Thyroid gland (tissue), 4 donors: ENCODE results near the gene THRSP.

Source experiments
- POLR2A ChIP-seq, 2 donors: fragments of 450-650 bp; IDR thresholded peaks; one replicate each; pipeline ENCODE4 v1.6.1; 2017; ENCODE audit warnings: antibody characterized with exemption in 2 of 2, mild to moderate bottlenecking in 2 of 2, moderate library complexity in 1 of 2
- TF ChIP-seq, protein P1 (sequence below), 6 experiments: fragments of 200-600 bp in 3 of 6; fragments of 450-650 bp in 3 of 6; sonication (generic) in 3 of 6; IDR thresholded peaks; one replicate each; pipeline ENCODE4 v1.5.1; 2016 to 2019; ENCODE audit warnings: antibody characterized with exemption in 6 of 6, mild to moderate bottlenecking in 2 of 6, inconsistent platforms in 1 of 6, moderate library complexity in 1 of 6

DNA sequence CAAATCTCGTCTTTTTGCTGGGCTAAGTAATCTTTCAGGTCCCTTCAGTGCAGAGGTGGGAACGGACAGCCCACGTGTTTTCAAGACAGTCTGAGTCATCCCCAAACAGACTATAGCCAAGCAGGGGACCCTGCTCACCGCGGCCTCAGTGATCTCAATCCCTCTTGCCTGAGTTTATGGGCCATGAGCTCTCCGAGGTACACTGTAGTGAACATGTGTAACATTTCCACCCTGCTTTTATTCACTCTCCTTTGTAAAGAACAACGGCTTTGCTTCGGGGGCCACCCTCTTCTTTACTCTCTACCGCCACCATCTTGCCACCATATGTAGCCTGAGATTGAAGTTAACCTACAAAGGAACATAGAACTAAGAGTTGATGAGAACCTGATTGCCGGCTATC, 29.0 kb upstream of the THRSP start:
- TF ChIP-seq POLR2A (IDR thresholded peaks at IDR 0.05): no peak
- TF ChIP-seq, protein P1, sequence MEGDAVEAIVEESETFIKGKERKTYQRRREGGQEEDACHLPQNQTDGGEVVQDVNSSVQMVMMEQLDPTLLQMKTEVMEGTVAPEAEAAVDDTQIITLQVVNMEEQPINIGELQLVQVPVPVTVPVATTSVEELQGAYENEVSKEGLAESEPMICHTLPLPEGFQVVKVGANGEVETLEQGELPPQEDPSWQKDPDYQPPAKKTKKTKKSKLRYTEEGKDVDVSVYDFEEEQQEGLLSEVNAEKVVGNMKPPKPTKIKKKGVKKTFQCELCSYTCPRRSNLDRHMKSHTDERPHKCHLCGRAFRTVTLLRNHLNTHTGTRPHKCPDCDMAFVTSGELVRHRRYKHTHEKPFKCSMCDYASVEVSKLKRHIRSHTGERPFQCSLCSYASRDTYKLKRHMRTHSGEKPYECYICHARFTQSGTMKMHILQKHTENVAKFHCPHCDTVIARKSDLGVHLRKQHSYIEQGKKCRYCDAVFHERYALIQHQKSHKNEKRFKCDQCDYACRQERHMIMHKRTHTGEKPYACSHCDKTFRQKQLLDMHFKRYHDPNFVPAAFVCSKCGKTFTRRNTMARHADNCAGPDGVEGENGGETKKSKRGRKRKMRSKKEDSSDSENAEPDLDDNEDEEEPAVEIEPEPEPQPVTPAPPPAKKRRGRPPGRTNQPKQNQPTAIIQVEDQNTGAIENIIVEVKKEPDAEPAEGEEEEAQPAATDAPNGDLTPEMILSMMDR (IDR thresholded peaks at IDR 0.05): no peak
